T-helper 1 cell treated with Interleukin-12 subunit alpha and Interleukin-12 subunit beta and Interleukin-4 antibody, amounts not matched to agents 30 μg/mL and 1 μg/mL, for 36 hours (primary cell): ENCODE measurements around the gene RREB1.
"Not testable (repeated sequence)": the region's sequence is repeated elsewhere in the genome, so short reads cannot be mapped to it uniquely, and the experiment has no call there.

Experiments used
- H3K27ac Mint-ChIP-seq: one replicate; pipeline ENCODE4 v1.8.0; 2021; ENCODE audit warnings: mild to moderate bottlenecking, mixed read lengths
- H3K27me3 Mint-ChIP-seq: one replicate; pipeline ENCODE4 v1.8.0; 2021; ENCODE audit warnings: low read depth, mixed read lengths
- H3K36me3 Mint-ChIP-seq: one replicate; pipeline ENCODE4 v1.8.0; 2021; ENCODE audit warnings: low read depth, mixed read lengths
- H3K4me1 Mint-ChIP-seq: one replicate; pipeline ENCODE4 v1.8.0; 2021; ENCODE audit warnings: low read depth, mixed read lengths
- H3K4me3 Mint-ChIP-seq: one replicate; pipeline ENCODE4 v1.8.0; 2021; ENCODE audit warnings: mild to moderate bottlenecking, moderate library complexity, mixed read lengths
- H3K9me3 Mint-ChIP-seq: one replicate; pipeline ENCODE4 v1.8.0; 2021; ENCODE audit warnings: mixed read lengths

The RREB1 gene

GRCh38 chr6:7153789-7154188 lies 46.0 kb downstream of the RREB1 start:
- H3K27me3 Mint-ChIP-seq: no peaks in the 10 kb centered on the region
- H3K4me1 Mint-ChIP-seq: peaks cover 38% of the 10 kb centered on the region
- H3K9me3 Mint-ChIP-seq: no peaks in the 10 kb centered on the region
- H3K4me3 Mint-ChIP-seq: no peak overlapping the region
- no peak overlapping the region for H3K27ac Mint-ChIP-seq
- peaks cover 2% of the 10 kb centered on the region for H3K36me3 Mint-ChIP-seq

GRCh38 chr6:7154341-7155139 lies 46.8 kb downstream of the RREB1 start:
- Mint-ChIP-seq H3K27me3 (no peaks in the 10 kb centered on the region), H3K9me3 (no peaks in the 10 kb centered on the region), H3K36me3 (peaks cover 2% of the 10 kb centered on the region), H3K4me3 (no peak overlapping the region), H3K27ac (no peak overlapping the region), H3K4me1 (peaks cover 42% of the 10 kb centered on the region)

GRCh38 chr6:7155871-7156579 lies 48.3 kb downstream of the RREB1 start:
- H3K27ac Mint-ChIP-seq: no peak overlapping the region
- H3K4me3 Mint-ChIP-seq: no peak overlapping the region
- H3K27me3 Mint-ChIP-seq: no peaks in the 10 kb centered on the region
- peaks cover 36% of the 10 kb centered on the region for H3K4me1 Mint-ChIP-seq
- no peaks in the 10 kb centered on the region for H3K9me3 Mint-ChIP-seq
- no peaks in the 10 kb centered on the region for H3K36me3 Mint-ChIP-seq

- Mint-ChIP-seq H3K4me1 (peaks cover 38% of the 10 kb centered on the region), H3K36me3 (no peaks in the 10 kb centered on the region), H3K27me3 (no peaks in the 10 kb centered on the region), H3K9me3 (no peaks in the 10 kb centered on the region), H3K4me3 (no peak overlapping the region), H3K27ac (no peak overlapping the region)
Measured at GRCh38 chr6:7156643-7157278, 49.0 kb downstream of the RREB1 start.

- H3K9me3 Mint-ChIP-seq, H3K27me3 Mint-ChIP-seq, H3K4me3 Mint-ChIP-seq, H3K36me3 Mint-ChIP-seq, H3K27ac Mint-ChIP-seq: not testable (repeated sequence)
- H3K4me1 Mint-ChIP-seq: peaks cover 41% of the 10 kb centered on the region
Measured at GRCh38 chr6:7157307-7157706, 49.5 kb downstream of the RREB1 start.

GRCh38 chr6:7157752-7158616 lies 50.2 kb downstream of the RREB1 start:
- Mint-ChIP-seq H3K4me1 (peaks cover 39% of the 10 kb centered on the region), H3K9me3 (no peaks in the 10 kb centered on the region), H3K27ac (no peak overlapping the region), H3K27me3 (no peaks in the 10 kb centered on the region), H3K4me3 (no peak overlapping the region), H3K36me3 (no peaks in the 10 kb centered on the region)

- H3K27ac Mint-ChIP-seq: no peak overlapping the region
- peaks cover 29% of the 10 kb centered on the region for H3K4me1 Mint-ChIP-seq
Measured at GRCh38 chr6:7159790-7160525, 52.2 kb downstream of the RREB1 start.

GRCh38 chr6:7161253-7161623 lies 53.5 kb downstream of the RREB1 start:
- peaks cover 16% of the 10 kb centered on the region for H3K4me1 Mint-ChIP-seq
- H3K27ac Mint-ChIP-seq: no peak overlapping the region
- H3K9me3 Mint-ChIP-seq: no peaks in the 10 kb centered on the region
- H3K27me3 Mint-ChIP-seq: no peaks in the 10 kb centered on the region
- no peak overlapping the region for H3K4me3 Mint-ChIP-seq
- H3K36me3 Mint-ChIP-seq: no peaks in the 10 kb centered on the region

More at GRCh38 chr6:7159790-7160525, 52.2 kb downstream of the RREB1 start:
- Mint-ChIP-seq H3K27me3 (no peaks in the 10 kb centered on the region), H3K4me3 (no peak overlapping the region), H3K36me3 (no peaks in the 10 kb centered on the region), H3K9me3 (no peaks in the 10 kb centered on the region)

GRCh38 chr6:7161845-7162244 lies 54.1 kb downstream of the RREB1 start:
- Mint-ChIP-seq H3K4me3 (no peak overlapping the region), H3K36me3 (no peaks in the 10 kb centered on the region), H3K27me3 (no peaks in the 10 kb centered on the region), H3K9me3 (no peaks in the 10 kb centered on the region), H3K27ac (no peak overlapping the region), H3K4me1 (peaks cover 13% of the 10 kb centered on the region)

GRCh38 chr6:7163661-7164071 lies 55.9 kb downstream of the RREB1 start:
- H3K4me3 Mint-ChIP-seq: no peak overlapping the region
- H3K4me1 Mint-ChIP-seq: peaks cover 12% of the 10 kb centered on the region
- H3K36me3 Mint-ChIP-seq: no peaks in the 10 kb centered on the region
- no peak overlapping the region for H3K27ac Mint-ChIP-seq
- no peaks in the 10 kb centered on the region for H3K27me3 Mint-ChIP-seq
- H3K9me3 Mint-ChIP-seq: no peaks in the 10 kb centered on the region

GRCh38 chr6:7164536-7165001 lies 56.8 kb downstream of the RREB1 start:
- Mint-ChIP-seq H3K4me1 (peaks cover 8% of the 10 kb centered on the region), H3K36me3 (no peaks in the 10 kb centered on the region), H3K27ac (no peak overlapping the region), H3K27me3 (no peaks in the 10 kb centered on the region), H3K4me3 (no peak overlapping the region), H3K9me3 (no peaks in the 10 kb centered on the region)

- Mint-ChIP-seq H3K27ac (no peak overlapping the region), H3K4me3 (no peak overlapping the region), H3K27me3 (no peaks in the 10 kb centered on the region), H3K9me3 (no peaks in the 10 kb centered on the region), H3K4me1 (peaks cover 8% of the 10 kb centered on the region), H3K36me3 (no peaks in the 10 kb centered on the region)
Measured at GRCh38 chr6:7165002-7165889, 57.5 kb downstream of the RREB1 start.

- H3K9me3 Mint-ChIP-seq: no peaks in the 10 kb centered on the region
- H3K4me1 Mint-ChIP-seq: peaks cover 8% of the 10 kb centered on the region
- no peak overlapping the region for H3K4me3 Mint-ChIP-seq
- no peaks in the 10 kb centered on the region for H3K27me3 Mint-ChIP-seq
- no peaks in the 10 kb centered on the region for H3K36me3 Mint-ChIP-seq
- no peak overlapping the region for H3K27ac Mint-ChIP-seq
Measured at GRCh38 chr6:7165890-7166267, 58.1 kb downstream of the RREB1 start.
